OCI-LY3 (cell line): ENCODE measurements around the gene CAPN15.
A peak's percentile ranks its signal among the peaks of the same experiment; 100 is the strongest.

ENCODE experiments used
- H2AFZ ChIP-seq: fragments of 200-600, 300-600 bp; shearing (Covaris generic); 2 replicates; pipeline ENCODE4 v1.6.0; 2014; ENCODE audit warnings: antibody characterized with exemption, low read depth, low read length
- H3K27ac ChIP-seq: fragments of 200-600, 300-600 bp; sonication (generic); 2 replicates; pipeline ENCODE4 v1.5.1; 2014; ENCODE audit warnings: mild to moderate bottlenecking, low read length, moderate library complexity, mixed read lengths
- H3K27me3 ChIP-seq: fragments of 200-600, 300-600 bp; sonication (generic); 2 replicates; pipeline ENCODE4 v1.6.1; 2014; ENCODE audit warnings: low read depth, low read length, mixed read lengths
- H3K36me3 ChIP-seq: fragments of 200-600, 300-600 bp; sonication (generic); replicated peaks from 2 replicates; pipeline ENCODE3; 2014; ENCODE audit warnings: low read depth, low read length, mixed read lengths
- H3K4me1 ChIP-seq: fragments of 300-600, 200-600 bp; sonication (generic); 2 replicates; pipeline ENCODE4 v1.6.1; 2014; ENCODE audit warnings: low read length, mixed read lengths
- H3K4me2 ChIP-seq: fragments of 200-600, 300-600 bp; sonication (generic); 2 replicates; pipeline ENCODE4 v1.6.1; 2014; ENCODE audit warnings: low read length, mixed read lengths
- H3K4me3 ChIP-seq: fragments of 300-600, 200-600 bp; sonication (generic); 2 replicates; pipeline ENCODE4 v1.5.1; 2014; ENCODE audit warnings: antibody characterized with exemption, mild to moderate bottlenecking, low read length, moderate library complexity
- H3K79me2 ChIP-seq: fragments of 300-600, 200-600 bp; shearing (Covaris generic); 2 replicates; pipeline ENCODE4 v1.6.1; 2014; ENCODE audit warnings: mild to moderate bottlenecking, low read length, mixed read lengths
- H3K9ac ChIP-seq: fragments of 300-600, 200-600 bp; shearing (Covaris generic); 2 replicates; pipeline ENCODE4 v1.6.0; 2014; ENCODE audit warnings: mild to moderate bottlenecking, low read length, moderate library complexity
- H3K9me3 ChIP-seq: fragments of 200-600, 300-600 bp; shearing (Covaris generic); 2 replicates; pipeline ENCODE4 v1.6.1; 2014; ENCODE audit warnings: low read length, mixed read lengths; ENCODE audit not compliant: insufficient read depth
- H4K20me1 ChIP-seq: fragments of 200-600, 300-600 bp; sonication (generic); 2 replicates; pipeline ENCODE4 v1.6.1; 2016; ENCODE audit warnings: low read length, mixed read lengths; ENCODE audit not compliant: insufficient read depth
- CTCF ChIP-seq: fragments of 200-600, 300-600 bp; sonication (generic); IDR thresholded peaks from 2 replicates; pipeline ENCODE4 v1.5.1; 2014; ENCODE audit warnings: antibody characterized with exemption, low read length, low read depth
- EZH2phosphoT487 ChIP-seq: fragments of 200-600 bp; shearing (Covaris generic); IDR thresholded peaks from 2 replicates; pipeline ENCODE4 v1.6.1; 2018; ENCODE audit warnings: antibody characterized with exemption, mixed run types, low read depth

CAPN15 gene

GRCh38 chr16:522320-523096, 5.0 kb upstream of the CAPN15 start:
- peaks cover 21% of the 10 kb centered on the region for H3K4me1 ChIP-seq
- no peaks in the 10 kb centered on the region for H3K9me3 ChIP-seq
- H3K27me3 ChIP-seq: no peaks in the 10 kb centered on the region
- H4K20me1 ChIP-seq: no peaks in the 10 kb centered on the region
- H3K27ac ChIP-seq: no peak overlapping the region
- no peak overlapping the region for H3K9ac ChIP-seq
- no peak overlapping the region for H3K4me3 ChIP-seq
- peaks cover 6% of the 10 kb centered on the region for H3K36me3 ChIP-seq
- no peak overlapping the region for H2AFZ ChIP-seq
- no peak for TF ChIP-seq EZH2phosphoT487
- TF ChIP-seq CTCF: no peak
- H3K79me2 ChIP-seq: peaks cover 16% of the 10 kb centered on the region
- no peak overlapping the region for H3K4me2 ChIP-seq

GRCh38 chr16:523097-523741, 4.3 kb upstream of the CAPN15 start:
- Histone ChIP-seq H3K9me3 (no peaks in the 10 kb centered on the region), H3K79me2 (peaks cover 23% of the 10 kb centered on the region), H3K27ac (no peak overlapping the region), H2AFZ (no peak overlapping the region), H3K4me1 (peaks cover 21% of the 10 kb centered on the region), H4K20me1 (no peaks in the 10 kb centered on the region), H3K9ac (no peak overlapping the region), H3K27me3 (no peaks in the 10 kb centered on the region), H3K4me3 (no peak overlapping the region), H3K4me2 (no peak overlapping the region), H3K36me3 (peaks cover 6% of the 10 kb centered on the region)
- TF ChIP-seq CTCF: no peak
- TF ChIP-seq EZH2phosphoT487: no peak

- H3K4me2 ChIP-seq: no peak overlapping the region
Measured at GRCh38 chr16:524274-525040, 3.1 kb upstream of the CAPN15 start.

More at GRCh38 chr16:524274-525040, 3.1 kb upstream of the CAPN15 start:
- Histone ChIP-seq H2AFZ (no peak overlapping the region), H3K79me2 (peaks cover 35% of the 10 kb centered on the region), H3K27me3 (no peaks in the 10 kb centered on the region), H3K27ac (peak overlapping the region; percentile 93), H3K4me3 (no peak overlapping the region), H4K20me1 (peaks cover 7% of the 10 kb centered on the region), H3K9me3 (no peaks in the 10 kb centered on the region), H3K4me1 (peaks cover 26% of the 10 kb centered on the region), H3K9ac (no peak overlapping the region), H3K36me3 (peaks cover 7% of the 10 kb centered on the region)
- TF ChIP-seq EZH2phosphoT487 (no peak), CTCF (no peak)
